IPS DF 4.7 (cell line): ENCODE results near the gene ANXA7.
"Not testable (repeated sequence)": the region's sequence is repeated elsewhere in the genome, so short reads cannot be mapped to it uniquely, and the experiment has no call there.

Experiments used
- DNase-seq: peaks from one replicate; pipeline ENCODE4 v3.0.0-alpha.2; 2013; ENCODE audit warnings: low spot score; ENCODE audit errors: extremely low read depth

ANXA7 gene

GRCh38 chr10:73408061-73408460 lies 5.8 kb downstream of the ANXA7 start:
- DNase-seq = no peak

GRCh38 chr10:73407495-73407894 lies 6.4 kb downstream of the ANXA7 start:
- no peak for DNase-seq

GRCh38 chr10:73406846-73407245 lies 7.0 kb downstream of the ANXA7 start:
- DNase-seq = no peak

- no peak for DNase-seq
These were observed 8.3 kb downstream of the ANXA7 start for GRCh38 chr10:73405556-73405955.

- no peak for DNase-seq
These were observed 9.2 kb downstream of the ANXA7 start for GRCh38 chr10:73404690-73405089.

- no peak for DNase-seq
These were observed 12.2 kb downstream of the ANXA7 start for GRCh38 chr10:73401636-73402035.

- DNase-seq = no peak
These were observed 14.8 kb downstream of the ANXA7 start for GRCh38 chr10:73399063-73399462.

GRCh38 chr10:73398024-73398423 lies 15.8 kb downstream of the ANXA7 start:
- no peak for DNase-seq

GRCh38 chr10:73394325-73394724 lies 19.5 kb downstream of the ANXA7 start:
- not testable (repeated sequence) for DNase-seq

GRCh38 chr10:73388228-73388627 lies 25.6 kb downstream of the ANXA7 start:
- no peak for DNase-seq

- DNase-seq = no peak
These were observed 27.3 kb downstream of the ANXA7 start for GRCh38 chr10:73386583-73386982.

- no peak for DNase-seq
These were observed 34.7 kb downstream of the ANXA7 start for GRCh38 chr10:73379064-73379748.

GRCh38 chr10:73376679-73377078 lies 37.2 kb downstream of the ANXA7 start:
- DNase-seq = no peak

GRCh38 chr10:73368238-73368637 lies 45.6 kb downstream of the ANXA7 start:
- no peak for DNase-seq

- no peak for DNase-seq
These were observed 47.2 kb downstream of the ANXA7 start for GRCh38 chr10:73366381-73367298.

GRCh38 chr10:73364964-73365363 lies 48.9 kb downstream of the ANXA7 start:
- DNase-seq = no peak

- DNase-seq = no peak
These were observed 54.4 kb downstream of the ANXA7 start for GRCh38 chr10:73359492-73359891.

GRCh38 chr10:73358331-73359279 lies 55.3 kb downstream of the ANXA7 start, which contains the start of gene CFAP70:
Gene CFAP70 (minus strand): TSS chr10:73358864. CDS start chr10:73354796, 4,068 bp downstream.
- peak; percentile 97 for DNase-seq

- no peak for DNase-seq
These were observed 56.0 kb downstream of the ANXA7 start for GRCh38 chr10:73357821-73358220.

- DNase-seq = no peak
These were observed 56.7 kb downstream of the ANXA7 start for GRCh38 chr10:73357166-73357565.

GRCh38 chr10:73344269-73344668 lies 69.6 kb downstream of the ANXA7 start:
- no peak for DNase-seq
